ENCODE measurements around the gene KIF26A.

KIF26A gene

DNA sequence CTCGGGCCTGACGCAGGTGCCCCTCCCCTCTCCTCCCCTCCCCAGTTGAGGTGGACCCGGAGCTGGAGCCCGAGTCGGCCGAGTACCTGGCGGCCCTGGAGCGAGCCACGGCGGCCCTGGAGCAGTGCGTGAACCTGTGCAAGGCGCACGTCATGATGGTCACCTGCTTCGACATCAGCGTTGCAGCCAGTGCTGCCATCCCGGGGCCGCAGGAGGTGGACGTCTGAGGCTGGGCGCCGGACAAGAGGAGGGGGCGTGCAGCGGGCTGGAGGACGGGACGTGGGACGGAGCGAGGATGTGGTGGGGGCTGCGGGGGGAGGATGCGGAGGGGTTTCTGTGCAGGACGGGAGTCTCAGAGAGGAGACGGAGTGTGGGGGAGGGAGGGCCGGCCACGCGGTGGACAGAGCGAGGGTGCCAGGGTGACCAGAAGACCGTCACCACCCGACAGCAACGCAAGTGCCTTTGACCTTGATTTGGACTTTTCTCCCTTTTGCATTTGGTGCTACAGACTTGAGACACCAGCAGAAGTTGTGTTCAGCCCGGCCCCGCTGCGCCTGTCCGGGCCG is 41.3 kb downstream of the KIF26A start:
- Histone ChIP-seq H3K9me3 (ENCODE audit: control extremely low read depth in 1 of 5, control insufficient read depth in 4 of 5, insufficient read depth in 2 of 5, low read depth in 1 of 5, low read length in 4 of 5) (no peaks in the 10 kb centered on the region), H3K27me3 (replicated peaks in 2 of 5; ENCODE audit: control insufficient read depth in 4 of 5, insufficient read depth in 5 of 5, low read length in 4 of 5) (no peaks in the 10 kb centered on the region), H3K36me3 (ENCODE audit: control insufficient read depth in 4 of 4, insufficient read depth in 4 of 4, low read length in 3 of 4) (no peaks in the 10 kb centered on the region), H3K4me3 (ENCODE audit: control insufficient read depth in 1 of 7, extremely low read depth in 1 of 7, insufficient read depth in 4 of 7, low read depth in 2 of 7, low read length in 6 of 7) (no peak overlapping the region), H3K4me1 (ENCODE audit: control extremely low read depth in 1 of 4, control insufficient read depth in 4 of 4, insufficient read depth in 4 of 4, low read length in 3 of 4) (no peaks in the 10 kb centered on the region), H3K27ac (ENCODE audit: insufficient read depth in 1 of 2, low read depth in 1 of 2, low read length in 2 of 2, poor library complexity in 1 of 2, severe bottlenecking in 2 of 2) (no peak overlapping the region)
- no peak for DNase-seq
- CTCF ChIA-PET, result no interaction called here
- WGBS (ENCODE audit: insufficient coverage), result 96% methylated on average over 36 of the region's 42 CpGs
- POLR2A ChIA-PET, result no interaction called here

DNA sequence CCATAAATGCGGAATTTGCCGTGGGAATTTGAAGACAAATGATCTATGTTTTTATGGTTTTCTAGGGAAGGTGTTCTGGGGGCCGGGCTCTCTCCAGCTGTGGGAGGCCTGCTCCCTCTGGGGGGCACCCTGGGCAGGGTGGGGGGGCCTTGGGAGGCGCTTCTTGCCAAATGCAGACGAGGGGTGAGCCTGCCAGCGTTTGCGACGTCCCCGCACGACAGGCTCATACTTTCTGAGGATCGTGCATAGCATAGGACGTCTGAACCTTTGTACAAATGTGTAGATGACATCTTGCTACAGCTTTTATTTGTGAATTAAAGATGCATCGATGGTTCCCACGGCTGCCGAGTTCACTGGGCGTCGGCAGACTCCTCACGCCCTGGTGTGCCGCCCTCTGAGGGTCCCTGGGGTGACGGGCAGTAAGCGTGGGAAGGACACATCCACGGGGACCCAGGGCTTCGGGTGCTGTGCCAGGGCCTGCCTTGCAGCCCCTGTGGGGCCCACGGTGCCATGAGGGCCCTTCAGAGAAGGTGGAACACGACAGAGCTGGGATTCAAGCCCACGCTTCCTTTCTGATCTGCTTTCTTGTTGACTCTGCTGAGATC is 42.3 kb downstream of the KIF26A start:
- H3K36me3 ChIP-seq (ENCODE audit: control insufficient read depth in 4 of 4, insufficient read depth in 4 of 4, low read length in 3 of 4), result no peaks in the 10 kb centered on the region
- H3K4me3 ChIP-seq (ENCODE audit: control insufficient read depth in 1 of 7, extremely low read depth in 1 of 7, insufficient read depth in 4 of 7, low read depth in 2 of 7, low read length in 6 of 7), result no peak overlapping the region
- no peak overlapping the region for H3K27ac ChIP-seq (ENCODE audit: insufficient read depth in 1 of 2, low read depth in 1 of 2, low read length in 2 of 2, poor library complexity in 1 of 2, severe bottlenecking in 2 of 2)
- no peaks in the 10 kb centered on the region for H3K4me1 ChIP-seq (ENCODE audit: control extremely low read depth in 1 of 4, control insufficient read depth in 4 of 4, insufficient read depth in 4 of 4, low read length in 3 of 4)
- POLR2A ChIA-PET, result no interaction called here
- H3K9me3 ChIP-seq (ENCODE audit: control extremely low read depth in 1 of 5, control insufficient read depth in 4 of 5, insufficient read depth in 2 of 5, low read depth in 1 of 5, low read length in 4 of 5), result no peaks in the 10 kb centered on the region
- CTCF ChIA-PET, result no interaction called here
- H3K27me3 ChIP-seq (replicated peaks in 2 of 5; ENCODE audit: control insufficient read depth in 4 of 5, insufficient read depth in 5 of 5, low read length in 4 of 5), result peaks cover 0 to 2% (median 0%) of the 10 kb centered on the region in 5 experiments
- DNase-seq, result no peak
- WGBS (ENCODE audit: insufficient coverage), result 93% methylated on average over 24 of the region's 26 CpGs

DNA sequence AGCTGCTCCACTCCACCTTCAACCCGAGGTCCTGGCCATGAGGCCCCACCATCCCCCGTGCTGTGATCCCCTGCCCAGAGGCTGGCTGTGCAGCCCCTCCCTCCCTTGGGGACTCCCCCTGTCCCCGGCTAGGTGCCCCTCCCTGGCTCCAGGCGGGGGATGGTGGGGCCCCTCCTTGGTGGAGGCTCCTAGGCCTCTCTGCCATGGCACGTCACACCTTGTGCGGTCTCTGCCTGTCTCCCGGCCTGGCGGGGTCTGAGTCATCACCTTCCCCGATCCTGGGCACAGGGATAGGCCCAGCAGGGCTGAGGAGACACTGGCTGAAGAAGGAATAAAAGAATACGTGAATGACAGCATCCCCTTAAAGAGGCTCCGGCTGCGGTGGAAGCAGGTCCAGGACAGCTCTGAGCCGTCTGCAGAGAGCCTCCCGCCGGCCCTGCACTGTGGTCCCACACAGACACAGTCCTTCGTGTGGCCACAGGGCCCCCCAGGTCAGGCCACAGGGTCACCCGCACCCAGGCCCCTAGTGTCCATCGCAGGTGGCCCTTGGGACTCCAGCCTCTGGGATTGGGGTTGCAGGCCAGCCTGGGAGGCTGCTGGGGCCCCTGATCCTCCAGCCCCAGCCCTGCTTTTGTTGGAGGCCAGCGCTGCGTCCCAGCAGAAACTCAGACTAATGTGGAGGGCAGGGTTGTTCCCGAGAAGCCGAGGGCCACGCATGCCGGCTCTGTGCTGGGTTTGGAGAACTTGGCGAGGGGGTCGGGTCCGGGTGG is 43.6 kb downstream of the KIF26A start:
- no peaks in the 10 kb centered on the region for H3K9me3 ChIP-seq (ENCODE audit: control extremely low read depth in 1 of 5, control insufficient read depth in 4 of 5, insufficient read depth in 2 of 5, low read depth in 1 of 5, low read length in 4 of 5)
- WGBS (ENCODE audit: insufficient coverage), result 91% methylated on average over 17 of the region's 27 CpGs
- CTCF ChIA-PET, result no interaction called here
- H3K27me3 ChIP-seq (replicated peaks in 2 of 5; ENCODE audit: control insufficient read depth in 4 of 5, insufficient read depth in 5 of 5, low read length in 4 of 5), result peaks cover 0 to 2% (median 0%) of the 10 kb centered on the region in 5 experiments
- no peak overlapping the region for H3K4me3 ChIP-seq (ENCODE audit: control insufficient read depth in 1 of 7, extremely low read depth in 1 of 7, insufficient read depth in 4 of 7, low read depth in 2 of 7, low read length in 6 of 7)
- no peak for DNase-seq
- POLR2A ChIA-PET, result no interaction called here
- no peaks in the 10 kb centered on the region for H3K36me3 ChIP-seq (ENCODE audit: control insufficient read depth in 4 of 4, insufficient read depth in 4 of 4, low read length in 3 of 4)
- H3K27ac ChIP-seq (ENCODE audit: insufficient read depth in 1 of 2, low read depth in 1 of 2, low read length in 2 of 2, poor library complexity in 1 of 2, severe bottlenecking in 2 of 2), result no peak overlapping the region
- no peaks in the 10 kb centered on the region for H3K4me1 ChIP-seq (ENCODE audit: control extremely low read depth in 1 of 4, control insufficient read depth in 4 of 4, insufficient read depth in 4 of 4, low read length in 3 of 4)

DNA sequence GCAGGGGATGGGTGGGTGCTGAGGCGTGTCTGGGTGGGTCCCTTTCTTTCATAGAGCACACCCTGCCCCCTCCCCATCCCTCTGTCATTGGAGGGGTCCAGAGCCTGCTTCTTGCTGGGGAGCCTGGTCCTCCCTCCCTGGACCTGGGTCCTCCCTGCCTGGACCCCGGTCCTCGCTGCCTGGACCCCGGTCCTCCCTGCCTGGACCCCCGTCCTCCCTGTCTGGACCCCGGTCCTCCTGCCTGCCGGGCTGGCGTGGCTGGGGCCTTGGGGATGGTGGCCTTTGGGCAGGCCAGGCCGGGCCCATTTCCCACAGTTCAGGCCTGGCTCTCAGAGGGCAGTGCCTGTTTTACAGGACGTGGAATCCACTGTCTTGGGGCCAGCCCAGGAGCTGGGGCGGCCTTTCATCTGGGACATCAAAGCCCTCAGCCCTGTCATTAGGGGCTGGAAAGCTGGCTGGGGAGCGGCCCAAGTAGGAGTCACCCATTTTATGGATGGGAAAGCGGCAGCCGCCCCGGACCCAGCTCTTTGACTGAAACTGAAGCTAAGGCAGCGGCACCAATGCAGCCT is 44.6 kb downstream of the KIF26A start:
- no peaks in the 10 kb centered on the region for H3K36me3 ChIP-seq (ENCODE audit: control insufficient read depth in 4 of 4, insufficient read depth in 4 of 4, low read length in 3 of 4)
- peaks cover 0 to 3% (median 0%) of the 10 kb centered on the region in 5 experiments for H3K27me3 ChIP-seq (replicated peaks in 2 of 5; ENCODE audit: control insufficient read depth in 4 of 5, insufficient read depth in 5 of 5, low read length in 4 of 5)
- no peaks in the 10 kb centered on the region for H3K9me3 ChIP-seq (ENCODE audit: control extremely low read depth in 1 of 5, control insufficient read depth in 4 of 5, insufficient read depth in 2 of 5, low read depth in 1 of 5, low read length in 4 of 5)
- no peak for DNase-seq
- H3K27ac ChIP-seq (ENCODE audit: insufficient read depth in 1 of 2, low read depth in 1 of 2, low read length in 2 of 2, poor library complexity in 1 of 2, severe bottlenecking in 2 of 2), result no peak overlapping the region
- 90% methylated on average over 12 of the region's 16 CpGs for WGBS (ENCODE audit: insufficient coverage)
- POLR2A ChIA-PET, result interaction anchor here (0.6 kb wide), 1 partner anchor 465 kb away, joined by 3 read pairs; no protein-coding TSS in a partner anchor
- H3K4me3 ChIP-seq (ENCODE audit: control insufficient read depth in 1 of 7, extremely low read depth in 1 of 7, insufficient read depth in 4 of 7, low read depth in 2 of 7, low read length in 6 of 7), result no peak overlapping the region
- H3K4me1 ChIP-seq (ENCODE audit: control extremely low read depth in 1 of 4, control insufficient read depth in 4 of 4, insufficient read depth in 4 of 4, low read length in 3 of 4), result no peaks in the 10 kb centered on the region
- CTCF ChIA-PET, result no interaction called here

DNA sequence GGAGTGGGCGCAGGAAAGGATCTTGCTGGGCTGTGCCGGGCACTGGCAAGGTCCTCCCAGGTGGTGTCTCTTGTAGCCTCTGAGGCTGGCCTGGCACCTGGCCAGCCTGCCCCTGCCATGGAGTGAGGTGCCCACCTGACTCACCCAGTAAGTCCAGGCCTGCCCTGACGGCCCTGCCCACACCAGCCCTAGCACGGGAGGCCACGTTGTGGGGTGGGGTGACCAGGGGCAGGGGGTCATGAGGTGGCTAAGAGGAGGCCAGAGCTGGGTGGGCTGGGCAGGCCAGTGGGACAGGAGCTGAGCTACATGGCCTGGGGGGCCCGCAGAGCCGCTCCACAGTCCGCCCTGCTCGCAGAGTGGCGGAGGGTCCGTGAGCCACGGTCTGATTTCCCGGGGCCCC is 45.4 kb downstream of the KIF26A start:
- 93% methylated on average over 11 of the region's 13 CpGs for WGBS (ENCODE audit: insufficient coverage)
- POLR2A ChIA-PET, result no interaction called here
- Histone ChIP-seq H3K27me3 (replicated peaks in 2 of 5; ENCODE audit: control insufficient read depth in 4 of 5, insufficient read depth in 5 of 5, low read length in 4 of 5) (peaks cover 0 to 3% (median 0%) of the 10 kb centered on the region in 5 experiments), H3K4me1 (ENCODE audit: control extremely low read depth in 1 of 4, control insufficient read depth in 4 of 4, insufficient read depth in 4 of 4, low read length in 3 of 4) (no peaks in the 10 kb centered on the region), H3K27ac (ENCODE audit: insufficient read depth in 1 of 2, low read depth in 1 of 2, low read length in 2 of 2, poor library complexity in 1 of 2, severe bottlenecking in 2 of 2) (no peak overlapping the region), H3K4me3 (ENCODE audit: control insufficient read depth in 1 of 7, extremely low read depth in 1 of 7, insufficient read depth in 4 of 7, low read depth in 2 of 7, low read length in 6 of 7) (no peak overlapping the region), H3K36me3 (ENCODE audit: control insufficient read depth in 4 of 4, insufficient read depth in 4 of 4, low read length in 3 of 4) (no peaks in the 10 kb centered on the region), H3K9me3 (ENCODE audit: control extremely low read depth in 1 of 5, control insufficient read depth in 4 of 5, insufficient read depth in 2 of 5, low read depth in 1 of 5, low read length in 4 of 5) (no peaks in the 10 kb centered on the region)
- CTCF ChIA-PET, result no interaction called here
- no peak for DNase-seq

DNA sequence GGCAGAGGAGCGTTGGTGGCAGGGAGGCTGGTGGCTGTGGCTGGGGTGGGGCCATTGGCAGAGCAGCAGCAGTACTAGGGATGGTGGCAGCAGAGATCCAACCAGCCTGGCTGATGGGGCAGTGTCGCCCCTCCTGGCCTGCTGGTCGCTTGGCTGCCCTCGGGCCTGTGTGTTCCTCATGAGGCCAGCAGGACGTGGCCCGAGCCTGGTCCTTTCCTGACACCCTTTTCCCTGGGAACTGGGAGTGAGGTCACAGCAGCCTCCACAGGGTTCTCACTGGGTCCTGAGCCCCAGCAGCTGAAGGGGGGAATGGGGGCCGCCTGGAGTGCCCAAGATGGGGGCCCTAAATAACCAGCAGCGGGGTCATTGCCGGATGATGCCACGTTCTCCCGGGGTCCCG is 46.1 kb downstream of the KIF26A start:
- 77% methylated on average over 11 of the region's 12 CpGs for WGBS (ENCODE audit: insufficient coverage)
- no peak overlapping the region for H3K27ac ChIP-seq (ENCODE audit: insufficient read depth in 1 of 2, low read depth in 1 of 2, low read length in 2 of 2, poor library complexity in 1 of 2, severe bottlenecking in 2 of 2)
- H3K4me3 ChIP-seq (ENCODE audit: control insufficient read depth in 1 of 7, extremely low read depth in 1 of 7, insufficient read depth in 4 of 7, low read depth in 2 of 7, low read length in 6 of 7), result no peak overlapping the region
- no peak for DNase-seq
- no peaks in the 10 kb centered on the region for H3K4me1 ChIP-seq (ENCODE audit: control extremely low read depth in 1 of 4, control insufficient read depth in 4 of 4, insufficient read depth in 4 of 4, low read length in 3 of 4)
- ChIA-PET CTCF (no interaction called here), POLR2A (no interaction called here)
- H3K9me3 ChIP-seq (ENCODE audit: control extremely low read depth in 1 of 5, control insufficient read depth in 4 of 5, insufficient read depth in 2 of 5, low read depth in 1 of 5, low read length in 4 of 5), result no peaks in the 10 kb centered on the region
- no peaks in the 10 kb centered on the region for H3K36me3 ChIP-seq (ENCODE audit: control insufficient read depth in 4 of 4, insufficient read depth in 4 of 4, low read length in 3 of 4)
- H3K27me3 ChIP-seq (replicated peaks in 2 of 5; ENCODE audit: control insufficient read depth in 4 of 5, insufficient read depth in 5 of 5, low read length in 4 of 5), result peaks cover 0 to 3% (median 0%) of the 10 kb centered on the region in 5 experiments
